GM12878 (cell line): ENCODE measurements around the gene EPHA7. TPM values are rescaled to one million over a fixed set of nuclear protein-coding genes. Genes with fewer than 3 reads are reported as not detected.

Experiments used
- ATAC-seq: fragments of 200-7000 bp; cut with Tn5 transposase; 3 replicates; pipeline ENCODE4 v1.9.1; 2020; ENCODE audit warnings: mild to moderate bottlenecking, moderate library complexity
- BruUV-seq: library from RNA; stranded (reverse); fragments of 400-500 nt; replicated peaks from 2 replicates; lab custom pipeline; 2021; lab: Mats Ljungman, UMichigan
- CTCF ChIA-PET: fragments of 300-600 bp; sonication (Branson Sonifier 250); formaldehyde crosslinking; extraction: SDS; loops from one replicate; lab custom pipeline; 2021; ENCODE audit warnings: inconsistent platforms; lab: Yijun Ruan, JAX
- POLR2A ChIA-PET: fragments of 350-600 bp; formaldehyde crosslinking; extraction: SDS; loops from one replicate; lab custom pipeline; 2021; ENCODE audit warnings: inconsistent platforms; lab: Charles Lee
- RAD21 ChIA-PET: fragments of 300-600 bp; sonication (Branson Sonifier 250); formaldehyde crosslinking; loops from one replicate; lab custom pipeline; 2023; ENCODE audit warnings: antibody characterized with exemption; ENCODE audit not compliant: unreplicated experiment; lab: Charles Lee
- SMC1A ChIA-PET: fragments of 300-600 bp; sonication (Branson Sonifier 250); formaldehyde crosslinking; loops from one replicate; lab custom pipeline; 2023; ENCODE audit not compliant: unreplicated experiment, uncharacterized antibody; lab: Charles Lee
- DNase-seq: peaks from one replicate; pipeline ENCODE4 v3.0.0-alpha.2; 2011; ENCODE audit warnings: low read depth, low spot score
- FAIRE-seq: peaks from 3 replicates; lab custom pipeline; 2011; peaks lifted over from hg19 to GRCh38; lab: Jason Lieb, UNC
- H2AFZ ChIP-seq: 2 replicates; pipeline ENCODE4 v1.6.0; 2011; ENCODE audit warnings: low read depth, low read length, control low read depth; ENCODE audit not compliant: control insufficient read depth
- H3K27ac ChIP-seq: 2 replicates; pipeline ENCODE4 v1.5.1; 2011; ENCODE audit warnings: control low read depth; ENCODE audit not compliant: control insufficient read depth, insufficient read depth
- H3K27me3 ChIP-seq, 2 experiments: replicated peaks in 1 of 2; 2 replicates each; pipeline versions ENCODE4 v1.6.0 to v1.6.1; 2011; ENCODE audit warnings: low read length in 1 of 2; ENCODE audit not compliant: control insufficient read depth in 2 of 2, insufficient read depth in 2 of 2
- H3K36me3 ChIP-seq, 2 experiments: 2 replicates each; pipeline ENCODE4 v1.5.1; 2011; ENCODE audit warnings: low read length in 1 of 2; ENCODE audit not compliant: control insufficient read depth in 2 of 2, insufficient read depth in 2 of 2
- H3K4me1 ChIP-seq: 2 replicates; pipeline ENCODE4 v1.6.1; 2011; ENCODE audit warnings: mild to moderate bottlenecking, low read length, moderate library complexity, mixed read lengths; ENCODE audit not compliant: control insufficient read depth, insufficient read depth
- H3K4me2 ChIP-seq: 2 replicates; pipeline ENCODE4 v1.6.0; 2011; ENCODE audit warnings: control low read depth; ENCODE audit not compliant: control insufficient read depth, insufficient read depth
- H3K4me3 ChIP-seq: fragments of 200-600 bp; sonication (generic); 2 replicates; pipeline ENCODE4 v1.5.1; 2016
- H3K79me2 ChIP-seq: 2 replicates; pipeline ENCODE4 v1.6.0; 2011; ENCODE audit warnings: low read length; ENCODE audit not compliant: control insufficient read depth, insufficient read depth
- H3K9ac ChIP-seq: 2 replicates; pipeline ENCODE4 v1.8.0; 2011; ENCODE audit warnings: low read length, control low read depth, mixed read lengths; ENCODE audit not compliant: control insufficient read depth, insufficient read depth
- H3K9me3 ChIP-seq: replicated peaks from 3 replicates; pipeline ENCODE4 v1.5.1; 2011; ENCODE audit warnings: mild to moderate bottlenecking, low read length; ENCODE audit not compliant: control insufficient read depth, insufficient read depth
- H4K20me1 ChIP-seq: 2 replicates; pipeline ENCODE4 v1.6.0; 2011; ENCODE audit not compliant: control insufficient read depth, insufficient read depth
- ASH2L ChIP-seq: fragments of 300-600, 200-600 bp; sonication (generic); IDR thresholded peaks from 2 replicates; pipeline ENCODE4 v1.6.1; 2017; ENCODE audit warnings: low read depth, mild to moderate bottlenecking, borderline replicate concordance
- ATF3 ChIP-seq: IDR thresholded peaks from 2 replicates; pipeline ENCODE4 v1.6.1; 2011; ENCODE audit warnings: low read depth, mild to moderate bottlenecking, low read length, moderate library complexity, borderline replicate concordance; ENCODE audit errors: extremely low read depth
- DPF2 ChIP-seq: fragments of 450-650 bp; IDR thresholded peaks from 2 replicates; pipeline ENCODE4 v1.6.1; 2017; ENCODE audit warnings: mild to moderate bottlenecking
- HDAC2 ChIP-seq: fragments of 200-600 bp; sonication (generic); IDR thresholded peaks from 2 replicates; pipeline ENCODE4 v1.6.1; 2017
- IRF4 ChIP-seq: IDR thresholded peaks from 2 replicates; pipeline ENCODE4 v1.6.1; 2011; ENCODE audit warnings: low read depth, low read length
- KDM1A ChIP-seq: fragments of 200-600 bp; sonication (generic); IDR thresholded peaks from 2 replicates; pipeline ENCODE4 v1.6.1; 2016; ENCODE audit warnings: borderline replicate concordance
- MXI1 ChIP-seq: fragments of 150-350 bp; IDR thresholded peaks from 2 replicates; pipeline ENCODE4 v1.6.1; 2011; ENCODE audit warnings: low read depth, mild to moderate bottlenecking, inconsistent platforms, low read length, improper control_type of control experiment
- NBN ChIP-seq: fragments of 450-650 bp; IDR thresholded peaks from 2 replicates; pipeline ENCODE4 v1.6.1; 2016
- NFYA ChIP-seq: IDR thresholded peaks from 2 replicates; pipeline ENCODE4 v1.6.1; 2011; ENCODE audit warnings: low read depth, mild to moderate bottlenecking, low read length, improper control_type of control experiment, borderline replicate concordance
- NR2C2 ChIP-seq: IDR thresholded peaks from 2 replicates; pipeline ENCODE4 v1.6.1; 2011; ENCODE audit warnings: borderline replicate concordance, low read depth; ENCODE audit not compliant: control insufficient read depth, insufficient read length
- PAX8 ChIP-seq: fragments of 450-650 bp; IDR thresholded peaks from 2 replicates; pipeline ENCODE4 v1.6.1; 2017; ENCODE audit warnings: mild to moderate bottlenecking, moderate library complexity
- RCOR1 ChIP-seq: conservative IDR thresholded peaks from 2 replicates; pipeline ENCODE4 v1.6.1; 2012; ENCODE audit warnings: low read depth, low read length, improper control_type of control experiment
- SMAD5 ChIP-seq: IDR thresholded peaks from 2 replicates; pipeline ENCODE4 v1.6.1; 2016; ENCODE audit warnings: antibody characterized with exemption, low read depth
- WGBS: methylation state at CpG from one replicate; pipeline ENCODE4 v1.1.6; 2016; ENCODE audit warnings: low lambda C conversion rate; ENCODE audit not compliant: insufficient replicate concordance, insufficient coverage; ENCODE audit errors: missing lambda C conversion rate; 5-methylcytosine and 5-hydroxymethylcytosine counted together
- in situ Hi-C: fragments of 300-500 bp; cut with MboI; formaldehyde crosslinking; loops from 9 replicates; pipeline ENCODE4 v1.14.3; 2018; ENCODE audit warnings: mixed read lengths
- intact Hi-C: fragments of 100-400 bp; cut with micrococcal nuclease; formaldehyde crosslinking; loops from one replicate; pipeline ENCODE4 v1.14.2; 2022; ENCODE audit not compliant: unreplicated experiment
- polyA plus RNA-seq, 11 experiments: library from polyadenylated mRNA; depleted of rRNA in 4 of 11; unstranded in 6 of 11; stranded (reverse) in 5 of 11; fragments of >200 nt; fragmentation: Nextera tagmentation in 4 of 11; fragmentation: Illumina TruSeq in 1 of 11; extraction: Ambion mirVana in 4 of 11; extraction: Trizol in 1 of 11; gene quantifications; 1 replicate in 1 of 11; 2 replicates in 10 of 11; pipeline versions ENCODE4 v1.2.1 to v1.2.3, GENCODE V29; 2011 to 2016; ENCODE audit warnings: inconsistent platforms in 2 of 11, missing spikeins in 2 of 11, low read depth in 1 of 11
- total RNA-seq, 4 experiments: library from RNA; depleted of rRNA in 3 of 4; stranded (reverse); fragments of >200 nt in 3 of 4; fragmentation: Illumina TruSeq in 1 of 4; extraction: Trizol in 1 of 4; gene quantifications; 2 replicates each; pipeline versions ENCODE4 v1.2.1 to v1.2.3, GENCODE V29; 2013 to 2021

Gene EPHA7
- total and polyA plus RNA-seq, 10 of the 15 experiments (the other 5 are each of a cell fraction or from before 2014, with no cell fraction given) = not detected

- H3K4me1 ChIP-seq = no peaks in the 10 kb centered on the region
- H3K79me2 ChIP-seq = no peaks in the 10 kb centered on the region
- DNase-seq (no peak), ATAC-seq (no peak), FAIRE-seq (no peak)
- ChIA-PET SMC1A (no interaction called here), POLR2A (no interaction called here), RAD21 (no interaction called here), CTCF (no interaction called here)
- H3K27me3 ChIP-seq = no peaks in the 10 kb centered on the region
- no peak overlapping the region for H3K4me3 ChIP-seq
- intact Hi-C loops (no loop called here), in situ Hi-C loops (no loop called here)
- no peaks in the 10 kb centered on the region for H3K9me3 ChIP-seq
- H3K36me3 ChIP-seq = no peaks in the 10 kb centered on the region
- 0% methylated on average over 3 of the region's 3 CpGs for WGBS
- no TSS peak for BruUV-seq
- no peak overlapping the region for H2AFZ ChIP-seq
- TF ChIP-seq NR2C2 = no peak
- no peak for TF ChIP-seq NBN
- no peak for TF ChIP-seq IRF4
- TF ChIP-seq SMAD5 = no peak
- no peak for TF ChIP-seq PAX8
- no peak for TF ChIP-seq MXI1
- TF ChIP-seq ASH2L = no peak
- TF ChIP-seq DPF2 = no peak
- TF ChIP-seq KDM1A = no peak
- no peak for TF ChIP-seq NFYA
- TF ChIP-seq RCOR1 = no peak
- no peak for TF ChIP-seq ATF3
- no peak for TF ChIP-seq HDAC2
- no peak overlapping the region for H3K27ac ChIP-seq
- H3K4me2 ChIP-seq = no peak overlapping the region
- H4K20me1 ChIP-seq = no peaks in the 10 kb centered on the region
- H3K9ac ChIP-seq = no peak overlapping the region
Observed at GRCh38 chr6:93351222-93351621, 68.1 kb downstream of the EPHA7 start.
